Endothelial cell of umbilical vein (primary cell): ENCODE measurements around the gene CAMKMT. TPM values are rescaled to one million over a fixed set of nuclear protein-coding genes. Genes with fewer than 3 reads are reported as not detected.

Source experiments
- BruUV-seq: library from RNA; stranded (reverse); fragments of 400-500 nt; replicated peaks from 2 replicates; lab custom pipeline; 2021; lab: Mats Ljungman, UMichigan
- CTCF ChIA-PET: fragments of 300-600, 350-600 bp; sonication (Branson Sonifier 250); formaldehyde crosslinking; loops from one replicate; lab custom pipeline; 2021; ENCODE audit warnings: antibody characterized with exemption, inconsistent platforms; lab: Charles Lee
- POLR2A ChIA-PET: fragments of 300-600, 350-600 bp; sonication (Branson Sonifier 250); formaldehyde crosslinking; loops from one replicate; lab custom pipeline; 2021; ENCODE audit warnings: antibody characterized with exemption, inconsistent platforms; lab: Charles Lee
- DNase-seq: peaks from one replicate; pipeline ENCODE4 v3.0.0-alpha.2; 2011; ENCODE audit warnings: low read depth, low spot score
- FAIRE-seq: peaks from 2 replicates; lab custom pipeline; 2011; peaks lifted over from hg19 to GRCh38; lab: Jason Lieb, UNC
- H2AFZ ChIP-seq: 2 replicates; pipeline ENCODE4 v1.6.0; 2012; ENCODE audit warnings: low read depth, low read length, control low read depth, inconsistent platforms
- H3K27ac ChIP-seq: 2 replicates; pipeline ENCODE4 v1.5.1; 2011; ENCODE audit warnings: low read depth, mild to moderate bottlenecking, control low read depth, low read length, moderate library complexity; ENCODE audit not compliant: insufficient read depth
- H3K27me3 ChIP-seq, 2 experiments: 2 replicates each; pipeline versions ENCODE4 v1.6.0 to v1.6.1; 2011; ENCODE audit warnings: low read length in 2 of 2, mixed read lengths in 1 of 2; ENCODE audit not compliant: control insufficient read depth in 2 of 2, insufficient read depth in 2 of 2
- H3K36me3 ChIP-seq, 2 experiments: 2 replicates in 1 of 2; 3 replicates in 1 of 2; pipeline ENCODE4 v1.5.1; 2011; ENCODE audit warnings: low read length in 2 of 2, mild to moderate bottlenecking in 1 of 2, moderate library complexity in 1 of 2; ENCODE audit not compliant: control insufficient read depth in 2 of 2, insufficient read depth in 2 of 2; ENCODE audit errors: extremely low read depth in 1 of 2
- H3K4me1 ChIP-seq: 3 replicates; pipeline ENCODE4 v1.5.1; 2011; ENCODE audit warnings: mild to moderate bottlenecking, low read length; ENCODE audit not compliant: control insufficient read depth, insufficient read depth; ENCODE audit errors: extremely low read depth
- H3K4me2 ChIP-seq: 2 replicates; pipeline ENCODE4 v1.6.1; 2011; ENCODE audit warnings: low read length, control low read depth, mixed read lengths; ENCODE audit not compliant: insufficient read depth
- H3K4me3 ChIP-seq, 3 experiments: fragments of 200-600 bp in 1 of 3; sonication (generic), shearing (Covaris generic) in 1 of 3; replicated peaks in 1 of 3; 2 replicates each; pipeline ENCODE4 v1.5.1; 2011 to 2016; ENCODE audit warnings: control low read depth in 3 of 3, low read length in 3 of 3, mild to moderate bottlenecking in 2 of 3, inconsistent platforms in 1 of 3, low read depth in 1 of 3, moderate library complexity in 1 of 3; ENCODE audit not compliant: insufficient read depth in 1 of 3
- H3K79me2 ChIP-seq: 2 replicates; pipeline ENCODE4 v1.6.0; 2012; ENCODE audit warnings: low read length, inconsistent platforms; ENCODE audit not compliant: control insufficient read depth, insufficient read depth
- H3K9ac ChIP-seq: replicated peaks from 2 replicates; pipeline ENCODE3; 2011; ENCODE audit warnings: low read length, control low read depth; ENCODE audit not compliant: insufficient read depth; ENCODE audit errors: extremely low read depth
- H3K9me1 ChIP-seq: replicated peaks from 3 replicates; pipeline ENCODE4 v1.6.0; 2011; ENCODE audit warnings: mild to moderate bottlenecking, low read length; ENCODE audit not compliant: control insufficient read depth, insufficient read depth; ENCODE audit errors: extremely low read depth
- H3K9me3 ChIP-seq: replicated peaks from 2 replicates; pipeline ENCODE4 v1.5.1; 2012; ENCODE audit warnings: low read length, inconsistent platforms; ENCODE audit not compliant: control insufficient read depth, insufficient read depth
- H4K20me1 ChIP-seq: replicated peaks from 2 replicates; pipeline ENCODE3; 2011; ENCODE audit warnings: mild to moderate bottlenecking, low read length; ENCODE audit not compliant: control insufficient read depth, insufficient read depth; ENCODE audit errors: extremely low read depth
- CTCF ChIP-seq, 2 donors: IDR thresholded peaks; 1 replicate in 1 of 2; 2 replicates in 1 of 2; pipeline ENCODE4 v1.5.1; 2011; ENCODE audit warnings: low read length in 2 of 2, mild to moderate bottlenecking in 2 of 2, moderate library complexity in 2 of 2, control low read depth in 1 of 2, inconsistent platforms in 1 of 2, low read depth in 1 of 2; ENCODE audit not compliant: insufficient read depth in 1 of 2; ENCODE audit errors: extremely low read depth in 1 of 2
- EZH2 ChIP-seq: IDR thresholded peaks from 2 replicates; pipeline ENCODE4 v1.6.1; 2012; ENCODE audit warnings: borderline replicate concordance, low read depth, mild to moderate bottlenecking, moderate library complexity, low read length, inconsistent platforms; ENCODE audit not compliant: severe bottlenecking
- FOS ChIP-seq: IDR thresholded peaks from 2 replicates; pipeline ENCODE4 v1.6.1; 2011; ENCODE audit warnings: mild to moderate bottlenecking, low read length, moderate library complexity, borderline replicate concordance; ENCODE audit not compliant: insufficient read depth
- GATA2 ChIP-seq: IDR thresholded peaks from 2 replicates; pipeline ENCODE4 v1.7.0; 2011; ENCODE audit warnings: low read depth, mild to moderate bottlenecking, moderate library complexity, mixed read lengths, low read length; ENCODE audit not compliant: insufficient read length, insufficient read depth
- JUN ChIP-seq: IDR thresholded peaks from 2 replicates; pipeline ENCODE4 v1.6.1; 2011; ENCODE audit warnings: borderline replicate concordance, low read depth; ENCODE audit not compliant: insufficient read length, insufficient read depth
- MAX ChIP-seq: IDR thresholded peaks from 2 replicates; pipeline ENCODE4 v1.6.1; 2011; ENCODE audit not compliant: insufficient read depth, insufficient read length
- MYC ChIP-seq: IDR thresholded peaks from one replicate; pipeline ENCODE4 v1.6.1; 2011; ENCODE audit warnings: mild to moderate bottlenecking, low read depth, low read length
- POLR2A ChIP-seq: IDR thresholded peaks from 2 replicates; pipeline ENCODE4 v1.6.1; 2012; ENCODE audit warnings: low read depth, mild to moderate bottlenecking, control low read depth, low read length
- POLR2AphosphoS5 ChIP-seq: IDR thresholded peaks from 2 replicates; pipeline ENCODE4 v1.6.1; 2012; ENCODE audit warnings: low read depth, mild to moderate bottlenecking, control low read depth, low read length, moderate library complexity; ENCODE audit not compliant: insufficient read depth
- dilution Hi-C: fragments of 300-500 bp; cut with MboI; formaldehyde crosslinking; loops from one replicate; pipeline ENCODE4 v1.15.0; 2019; ENCODE audit warnings: low sequenced_read_pairs; ENCODE audit not compliant: extremely low pct_ligation_motif_present
- intact Hi-C: fragments of 100-400 bp; cut with micrococcal nuclease; formaldehyde crosslinking; loops from one replicate; pipeline ENCODE4 v1.10.0; 2022
- polyA plus RNA-seq, 4 experiments: library from polyadenylated mRNA; depleted of rRNA in 3 of 4; stranded (reverse) in 3 of 4; unstranded in 1 of 4; fragments of >200 nt; gene quantifications; 2 replicates each; pipeline versions ENCODE4 v1.2.1 to v1.2.3, GENCODE V29; 2011 to 2012; ENCODE audit warnings: missing spikeins in 1 of 4
- total RNA-seq: library from RNA; stranded (reverse); gene quantifications from 2 replicates; pipeline ENCODE4 v1.2.3, GENCODE V29; 2021

The CAMKMT gene
- total and polyA plus RNA-seq, 2 donors (not counting 3 experiments of a cell fraction or from before 2014, with no cell fraction given) = 4.1 to 10.7 TPM

GRCh38 chr2:44612276-44612675, 250.5 kb downstream of the CAMKMT start:
- Histone ChIP-seq H3K36me3 (no peaks in the 10 kb centered on the region), H3K27ac (no peak overlapping the region), H4K20me1 (no peaks in the 10 kb centered on the region), H3K4me3 (no peak overlapping the region), H3K27me3 (no peaks in the 10 kb centered on the region), H3K4me1 (no peaks in the 10 kb centered on the region), H3K4me2 (no peak overlapping the region), H3K9me3 (no peaks in the 10 kb centered on the region), H3K9ac (no peak overlapping the region), H2AFZ (no peak overlapping the region), H3K79me2 (no peaks in the 10 kb centered on the region), H3K9me1 (no peaks in the 10 kb centered on the region)
- intact Hi-C loops = no loop called here
- POLR2A ChIA-PET = no interaction called here
- CTCF ChIA-PET = interaction anchor here (2.5 kb wide), 1 partner anchor 133 kb away, joined by 10 read pairs; no protein-coding TSS in a partner anchor
- dilution Hi-C loops = no loop called here
- DNase-seq = no peak
- FAIRE-seq = no peak
- no TSS peak for BruUV-seq
- TF ChIP-seq MAX = no peak
- TF ChIP-seq FOS = no peak
- no peak for TF ChIP-seq JUN
- TF ChIP-seq GATA2 = no peak
- TF ChIP-seq CTCF (IDR thresholded peaks at IDR 0.05; ENCODE audit: extremely low read depth in 1 of 2, insufficient read depth in 1 of 2, low read depth in 1 of 2, low read length in 2 of 2) = no peak
- TF ChIP-seq POLR2AphosphoS5 = no peak
- no peak for TF ChIP-seq EZH2
- no peak for TF ChIP-seq POLR2A
- no peak for TF ChIP-seq MYC
